HCT116 (cell line): ENCODE results near the gene COL8A2. TPM values are rescaled to one million over a fixed set of nuclear protein-coding genes. Genes with fewer than 3 reads are reported as not detected.

Source experiments
- ATAC-seq: fragments of 200-7000 bp; cut with Tn5 transposase; 2 replicates; pipeline ENCODE4 v1.9.1; 2020; ENCODE audit warnings: mild to moderate bottlenecking, moderate library complexity
- BruUV-seq: library from RNA; stranded (reverse); fragments of 400-500 nt; replicated peaks from 2 replicates; lab custom pipeline; 2021; lab: Mats Ljungman, UMichigan
- CTCF ChIA-PET: fragments of 300-600 bp; sonication (Branson Sonifier 250); formaldehyde crosslinking; loops from one replicate; lab custom pipeline; 2021; ENCODE audit warnings: antibody characterized with exemption; lab: Charles Lee
- POLR2A ChIA-PET: fragments of 300-600, 350-600 bp; sonication (Branson Sonifier 250); formaldehyde crosslinking; loops from one replicate; lab custom pipeline; 2021; ENCODE audit warnings: antibody characterized with exemption; lab: Charles Lee
- RAD21 ChIA-PET, 2 experiments: fragments of 300-600 bp; sonication (Branson Sonifier 250); formaldehyde crosslinking; loops; one replicate each; lab custom pipeline; 2023; ENCODE audit warnings: low total read pairs in 2 of 2; ENCODE audit not compliant: uncharacterized antibody in 2 of 2, unreplicated experiment in 2 of 2, low non-redundant PET in 1 of 2; lab: Charles Lee
- DNase-seq: peaks from one replicate; pipeline ENCODE4 v3.0.0-alpha.2; 2010; ENCODE audit warnings: low read depth, low spot score
- H2AFZ ChIP-seq: fragments of 200-600 bp; shearing (Covaris generic), sonication (generic); 2 replicates; pipeline ENCODE4 v1.6.1; 2017; ENCODE audit warnings: low read depth, mixed run types, mixed read lengths, antibody characterized with exemption, low read length; ENCODE audit not compliant: poor library complexity, severe bottlenecking
- H3K27ac ChIP-seq: 2 replicates; pipeline ENCODE4 v1.5.1; 2012; ENCODE audit warnings: low read depth, low read length
- H3K27me3 ChIP-seq: fragments of 200-600 bp; sonication (generic); 2 replicates; pipeline ENCODE4 v1.6.1; 2016; ENCODE audit warnings: mixed run types, low read length, mixed read lengths; ENCODE audit not compliant: insufficient read depth
- H3K36me3 ChIP-seq, 2 experiments: fragments of 200-500 bp in 1 of 2; fragments of 200-600 bp in 1 of 2; sonication (Bioruptor generic) in 1 of 2; sonication (generic) in 1 of 2; 2 replicates each; pipeline versions ENCODE4 v1.5.1 to v1.6.1; 2014 to 2016; ENCODE audit warnings: low read length in 2 of 2, inconsistent platforms in 1 of 2, mixed read lengths in 1 of 2, mixed run types in 1 of 2; ENCODE audit not compliant: insufficient read depth in 2 of 2, control insufficient read depth in 1 of 2
- H3K4me1 ChIP-seq, 2 experiments: fragments of 200-600 bp in 1 of 2; sonication (generic) in 1 of 2; 2 replicates each; pipeline versions ENCODE4 v1.5.1 to v1.6.1; 2012 to 2017; ENCODE audit warnings: low read length in 2 of 2, inconsistent platforms in 1 of 2, mild to moderate bottlenecking in 1 of 2, mixed read lengths in 1 of 2, mixed run types in 1 of 2, moderate library complexity in 1 of 2; ENCODE audit not compliant: insufficient read depth in 2 of 2, control insufficient read depth in 1 of 2
- H3K4me2 ChIP-seq: fragments of 200-600 bp; sonication (generic); 2 replicates; pipeline ENCODE4 v1.6.1; 2017; ENCODE audit warnings: mixed run types, low read length, mixed read lengths
- H3K4me3 ChIP-seq, 2 experiments: fragments of 200-600 bp in 1 of 2; sonication (generic) in 1 of 2; replicated peaks in 1 of 2; 2 replicates each; pipeline ENCODE4 v1.5.1; 2011 to 2016; ENCODE audit warnings: low read length in 2 of 2, control low read depth in 1 of 2, low read depth in 1 of 2, mild to moderate bottlenecking in 1 of 2, mixed read lengths in 1 of 2, mixed run types in 1 of 2
- H3K79me2 ChIP-seq: fragments of 200-600 bp; sonication (generic); 2 replicates; pipeline ENCODE4 v1.6.1; 2017; ENCODE audit warnings: mild to moderate bottlenecking, mixed run types, low read length, moderate library complexity, mixed read lengths; ENCODE audit not compliant: insufficient read depth
- H3K9ac ChIP-seq: fragments of 200-600 bp; sonication (generic); 2 replicates; pipeline ENCODE4 v1.6.1; 2016; ENCODE audit warnings: low read length, mixed read lengths
- H3K9me2 ChIP-seq: fragments of 200-600 bp; sonication (generic), shearing (Covaris generic); 2 replicates; pipeline ENCODE4 v1.6.1; 2017; ENCODE audit warnings: mixed run types, mild to moderate bottlenecking, moderate library complexity; ENCODE audit not compliant: insufficient read depth
- H3K9me3 ChIP-seq, 2 experiments: fragments of 200-500 bp in 1 of 2; fragments of 200-600 bp in 1 of 2; sonication (Bioruptor generic) in 1 of 2; sonication (generic) in 1 of 2; 2 replicates each; pipeline ENCODE4 v1.6.1; 2014 to 2017; ENCODE audit warnings: low read length in 2 of 2, mixed read lengths in 2 of 2, inconsistent platforms in 1 of 2, low read depth in 1 of 2, mild to moderate bottlenecking in 1 of 2, mixed run types in 1 of 2, moderate library complexity in 1 of 2; ENCODE audit not compliant: control insufficient read depth in 1 of 2, insufficient read depth in 1 of 2
- H4K20me1 ChIP-seq: fragments of 200-600 bp; sonication (generic), shearing (Covaris generic); 2 replicates; pipeline ENCODE4 v1.6.1; 2017; ENCODE audit warnings: mixed run types, mild to moderate bottlenecking, moderate library complexity; ENCODE audit not compliant: insufficient read depth
- CEBPB ChIP-seq: IDR thresholded peaks from 2 replicates; pipeline ENCODE4 v1.6.1; 2012; ENCODE audit warnings: low read depth
- CTCF ChIP-seq, 3 experiments: fragments of 200-600 bp in 1 of 3; sonication (generic) in 1 of 3; IDR thresholded peaks in 2 of 3; conservative IDR thresholded peaks in 1 of 3; 2 replicates each; pipeline ENCODE4 v1.5.1; 2012 to 2017; ENCODE audit warnings: low read depth in 2 of 3, low read length in 2 of 3, antibody characterized with exemption in 1 of 3, borderline replicate concordance in 1 of 3, control low read depth in 1 of 3, mild to moderate bottlenecking in 1 of 3, mixed read lengths in 1 of 3, mixed run types in 1 of 3, moderate library complexity in 1 of 3; ENCODE audit not compliant: insufficient read depth in 1 of 3
- EZH2 ChIP-seq: fragments of 200-600 bp; sonication (generic); IDR thresholded peaks from 2 replicates; pipeline ENCODE4 v1.6.1; 2017; ENCODE audit warnings: antibody characterized with exemption, mixed run types
- FOSL1 ChIP-seq: IDR thresholded peaks from 2 replicates; pipeline ENCODE4 v1.6.1; 2012; ENCODE audit warnings: low read depth
- JUND ChIP-seq: IDR thresholded peaks from 2 replicates; pipeline ENCODE4 v1.6.1; 2012
- MAX ChIP-seq: IDR thresholded peaks from 2 replicates; pipeline ENCODE4 v1.6.1; 2012
- POLR2AphosphoS5 ChIP-seq: IDR thresholded peaks from 2 replicates; pipeline ENCODE4 v1.6.1; 2011; ENCODE audit warnings: mild to moderate bottlenecking, low read depth, low read length, moderate library complexity
- intact Hi-C: fragments of 100-400 bp; cut with micrococcal nuclease; formaldehyde crosslinking; loops from 2 replicates; pipeline ENCODE4 v1.10.0; 2022
- total RNA-seq: library from RNA; stranded (reverse); gene quantifications from one replicate; pipeline ENCODE4 v1.2.1, GENCODE V29; 2021; ENCODE audit not compliant: unreplicated experiment

COL8A2 gene
- total RNA-seq, 1 experiment from 2014 or later, result 0.05 TPM

GRCh38 chr1:36172983-36173382 is 48.0 kb upstream of the COL8A2 start:
- no peak for DNase-seq
- H2AFZ ChIP-seq, result no peak overlapping the region
- no peaks in the 10 kb centered on the region for H3K9me2 ChIP-seq
- peaks cover 39 to 49% of the 10 kb centered on the region in 2 experiments for H3K36me3 ChIP-seq
- TF ChIP-seq FOSL1 (0 out of 2 replicates have a peak, but pooled peaks have one; percentile 18), CEBPB (no peak), JUND (0 out of 2 replicates have a peak, but pooled peaks have one; percentile 11)
- RAD21 ChIA-PET, result no interaction called here
- POLR2A ChIA-PET, result no interaction called here
- H4K20me1 ChIP-seq, result no peaks in the 10 kb centered on the region
- H3K4me2 ChIP-seq, result peak overlapping the region; percentile 42
- peak; percentile 19; the same call in 1 of the 2 replicates for ATAC-seq
- H3K27me3 ChIP-seq, result no peaks in the 10 kb centered on the region
- BruUV-seq, result no TSS peak
- H3K4me3 ChIP-seq, result no peak overlapping the region
- H3K27ac ChIP-seq, result peak overlapping the region; percentile 38; the same call in 1 of the 2 replicates
- CTCF ChIA-PET, result no interaction called here
- H3K79me2 ChIP-seq, result peaks cover 20% of the 10 kb centered on the region; the same call in 1 of the 2 replicates
- peaks cover 2 to 17% of the 10 kb centered on the region in 2 experiments; a peak in 2 of 4 replicates for H3K4me1 ChIP-seq
- intact Hi-C loops, result no loop called here
- H3K9me3 ChIP-seq, result no peaks in the 10 kb centered on the region
- no peak overlapping the region for H3K9ac ChIP-seq

- Histone ChIP-seq H3K36me3 (peaks cover 37 to 48% of the 10 kb centered on the region in 2 experiments), H3K27me3 (no peaks in the 10 kb centered on the region), H3K27ac (peak overlapping the region; percentile 38; the same call in 1 of the 2 replicates), H3K79me2 (peaks cover 27% of the 10 kb centered on the region), H3K9ac (no peak overlapping the region), H3K9me3 (no peaks in the 10 kb centered on the region), H2AFZ (no peak overlapping the region), H3K4me1 (peaks cover 2 to 17% of the 10 kb centered on the region in 2 experiments; a peak in 2 of 4 replicates), H3K9me2 (no peaks in the 10 kb centered on the region), H3K4me3 (no peak overlapping the region), H4K20me1 (no peaks in the 10 kb centered on the region), H3K4me2 (peak overlapping the region; percentile 42)
- ChIA-PET POLR2A (no interaction called here), RAD21 (no interaction called here), CTCF (no interaction called here)
- TF ChIP-seq EZH2 (no peak), POLR2AphosphoS5 (no peak), CTCF (IDR thresholded peaks at IDR 0.05 in 2 of 3, conservative IDR thresholded peaks at IDR 0.05 in 1 of 3; ENCODE audit: borderline replicate concordance in 1 of 3, insufficient read depth in 1 of 3, low read depth in 2 of 3, low read length in 2 of 3) (no peak), JUND (no peak), MAX (no peak)
- ATAC-seq, result no peak
- BruUV-seq, result no TSS peak
- DNase-seq, result no peak
- intact Hi-C loops, result no loop called here
Observed at GRCh38 chr1:36172017-36172747, 47.2 kb upstream of the COL8A2 start.
